Endodermal cell (in vitro differentiated cells): ENCODE measurements around the gene SAMD13. TPM values are rescaled to one million over a fixed set of nuclear protein-coding genes. Genes with fewer than 3 reads are reported as not detected.

Experiments used
- DNase-seq: peaks from one replicate; pipeline ENCODE4 v3.0.0-alpha.2; 2017
- H3K27ac ChIP-seq: 2 replicates; pipeline ENCODE4 v1.5.1; 2013; ENCODE audit warnings: mild to moderate bottlenecking, low read depth, low read length, moderate library complexity
- H3K27me3 ChIP-seq: 2 replicates; pipeline ENCODE4 v1.6.1; 2013; ENCODE audit warnings: mild to moderate bottlenecking, low read length, moderate library complexity; ENCODE audit not compliant: insufficient read depth, control insufficient read depth, poor library complexity, severe bottlenecking
- H3K36me3 ChIP-seq: 2 replicates; pipeline ENCODE4 v1.7.0; 2013; ENCODE audit warnings: mild to moderate bottlenecking, low read length, moderate library complexity; ENCODE audit not compliant: control insufficient read depth, insufficient read depth
- H3K4me1 ChIP-seq: one replicate; pipeline ENCODE4 v1.7.0; 2013; ENCODE audit warnings: low read length; ENCODE audit not compliant: control insufficient read depth, insufficient read depth
- H3K4me3 ChIP-seq: 2 replicates; pipeline ENCODE4 v1.5.1; 2013; ENCODE audit warnings: mild to moderate bottlenecking, low read length, moderate library complexity
- H3K9ac ChIP-seq: 2 replicates; pipeline ENCODE4 v1.6.1; 2013; ENCODE audit warnings: mild to moderate bottlenecking, low read length, moderate library complexity; ENCODE audit not compliant: poor library complexity, severe bottlenecking; ENCODE audit errors: extremely low read depth
- H3K9me3 ChIP-seq: 2 replicates; pipeline ENCODE4 v1.6.1; 2013; ENCODE audit warnings: mild to moderate bottlenecking, low read length, moderate library complexity; ENCODE audit not compliant: control insufficient read depth
- H3K27ac Mint-ChIP-seq: 2 replicates; pipeline ENCODE4 v1.8.0; 2020; ENCODE audit warnings: mixed read lengths
- H3K27me3 Mint-ChIP-seq: 2 replicates; pipeline ENCODE4 v1.8.0; 2021; ENCODE audit warnings: mild to moderate bottlenecking, mixed read lengths; ENCODE audit not compliant: insufficient read depth
- H3K36me3 Mint-ChIP-seq: 2 replicates; pipeline ENCODE4 v1.8.0; 2020; ENCODE audit warnings: low read depth, mixed read lengths
- H3K4me1 Mint-ChIP-seq: 2 replicates; pipeline ENCODE4 v1.8.0; 2020; ENCODE audit warnings: mixed read lengths
- H3K4me3 Mint-ChIP-seq: 2 replicates; pipeline ENCODE4 v1.8.0; 2020; ENCODE audit warnings: mild to moderate bottlenecking, moderate library complexity, mixed read lengths
- H3K9me3 Mint-ChIP-seq: 2 replicates; pipeline ENCODE4 v1.8.0; 2020; ENCODE audit warnings: mild to moderate bottlenecking, mixed read lengths
- CTCF ChIP-seq: fragments of 200-600 bp; sonication (generic); conservative IDR thresholded peaks from 2 replicates; pipeline ENCODE4 v1.5.0; 2021; ENCODE audit warnings: antibody characterized with exemption, mild to moderate bottlenecking
- WGBS, 2 experiments: methylation state at CpG; one replicate each; pipeline versions ENCODE4 v1.1.5 to v1.1.7; 2013; ENCODE audit warnings: missing lambda C conversion rate in 2 of 2, mixed read lengths in 1 of 2; ENCODE audit not compliant: insufficient coverage in 1 of 2, insufficient read length in 1 of 2; 5-methylcytosine and 5-hydroxymethylcytosine counted together
- total RNA-seq, 2 donors: library from RNA; stranded (reverse); fragmentation: NEBNext Ultra II Directional in 1 of 2; extraction: Animal tissue kit (Norgen Biotek cat#: 25700) in 1 of 2; gene quantifications; 2 replicates in 1 of 2; 3 replicates in 1 of 2; pipeline ENCODE4 v1.2.1, GENCODE V29; 2021

The SAMD13 gene
- total RNA-seq, 2 donors from 2014 or later, result 1.8 to 2.5 TPM

GRCh38 chr1:84370266-84370665 is 68.8 kb downstream of the SAMD13 start:
- no peaks in the 10 kb centered on the region for H3K9me3 Mint-ChIP-seq
- TF ChIP-seq CTCF, result no peak
- no peak overlapping the region for H3K27ac Mint-ChIP-seq
- no peaks in the 10 kb centered on the region for H3K36me3 Mint-ChIP-seq
- no peaks in the 10 kb centered on the region for H3K36me3 ChIP-seq
- no peaks in the 10 kb centered on the region for H3K4me1 ChIP-seq
- DNase-seq, result no peak
- H3K9ac ChIP-seq, result no peak overlapping the region
- H3K4me3 ChIP-seq, result no peak overlapping the region
- 88% methylated on average over 1 of the region's 1 CpG; no CpG with 5 or more reads in 1 of the 2 experiments for WGBS, 2 experiments
- no peak overlapping the region for H3K4me3 Mint-ChIP-seq
- H3K4me1 Mint-ChIP-seq, result no peaks in the 10 kb centered on the region
- no peaks in the 10 kb centered on the region for H3K9me3 ChIP-seq
- no peaks in the 10 kb centered on the region for H3K27me3 Mint-ChIP-seq
- H3K27me3 ChIP-seq, result no peaks in the 10 kb centered on the region
- H3K27ac ChIP-seq, result no peak overlapping the region

GRCh38 chr1:84370831-84371394 is 69.4 kb downstream of the SAMD13 start:
- Mint-ChIP-seq H3K27me3 (no peaks in the 10 kb centered on the region), H3K4me1 (no peaks in the 10 kb centered on the region), H3K27ac (no peak overlapping the region), H3K4me3 (no peak overlapping the region), H3K36me3 (no peaks in the 10 kb centered on the region), H3K9me3 (no peaks in the 10 kb centered on the region)
- Histone ChIP-seq H3K27me3 (no peaks in the 10 kb centered on the region), H3K9me3 (no peaks in the 10 kb centered on the region), H3K4me1 (no peaks in the 10 kb centered on the region), H3K36me3 (no peaks in the 10 kb centered on the region), H3K4me3 (no peak overlapping the region), H3K9ac (no peak overlapping the region), H3K27ac (no peak overlapping the region)
- no peak for TF ChIP-seq CTCF
- 91 to 93% methylated on average over 4 of the region's 4 CpGs for WGBS, 2 experiments
- DNase-seq, result no peak

- H3K9me3 Mint-ChIP-seq, result no peaks in the 10 kb centered on the region
- no peaks in the 10 kb centered on the region for H3K27me3 Mint-ChIP-seq
- H3K27me3 ChIP-seq, result no peaks in the 10 kb centered on the region
- H3K4me1 Mint-ChIP-seq, result no peaks in the 10 kb centered on the region
- no peak overlapping the region for H3K27ac Mint-ChIP-seq
- no peak overlapping the region for H3K4me3 Mint-ChIP-seq
- H3K27ac ChIP-seq, result no peak overlapping the region
- no peak for TF ChIP-seq CTCF
- H3K36me3 ChIP-seq, result no peaks in the 10 kb centered on the region
- no peaks in the 10 kb centered on the region for H3K36me3 Mint-ChIP-seq
- no peaks in the 10 kb centered on the region for H3K4me1 ChIP-seq
- no peak for DNase-seq
- 46 to 55% methylated on average over 2 of the region's 2 CpGs for WGBS, 2 experiments
- no peaks in the 10 kb centered on the region for H3K9me3 ChIP-seq
- H3K4me3 ChIP-seq, result no peak overlapping the region
- no peak overlapping the region for H3K9ac ChIP-seq
These were observed 72.1 kb downstream of the SAMD13 start for GRCh38 chr1:84373436-84374141.
